Panc1 (cell line): ENCODE measurements around the gene TXK. TPM values are rescaled to one million over a fixed set of nuclear protein-coding genes. Genes with fewer than 3 reads are reported as not detected.
A peak's percentile ranks its signal among the peaks of the same experiment; 100 is the strongest.

Experiments used
- ATAC-seq: fragments of 200-7000 bp; cut with Tn5 transposase; 2 replicates; pipeline ENCODE4 v1.9.1; 2020; ENCODE audit warnings: mild to moderate bottlenecking, moderate library complexity
- BruUV-seq: library from RNA; stranded (reverse); fragments of 400-500 nt; replicated peaks from 2 replicates; lab custom pipeline; 2021; lab: Mats Ljungman, UMichigan
- CTCF ChIA-PET: fragments of 300-600 bp; sonication (Branson Sonifier 250); formaldehyde crosslinking; loops from one replicate; lab custom pipeline; 2022; ENCODE audit warnings: antibody characterized with exemption; lab: Charles Lee
- POLR2A ChIA-PET: fragments of 300-600 bp; sonication (Branson Sonifier 250); formaldehyde crosslinking; loops from one replicate; lab custom pipeline; 2022; ENCODE audit warnings: antibody characterized with exemption; lab: Charles Lee
- DNase-seq: peaks from one replicate; pipeline ENCODE4 v3.0.0-alpha.2; 2010; ENCODE audit warnings: low read depth, low spot score
- H3K27ac ChIP-seq: 2 replicates; pipeline ENCODE4 v1.5.1; 2011; ENCODE audit warnings: mild to moderate bottlenecking, low read length, inconsistent platforms
- H3K27me3 ChIP-seq: fragments of 200-500 bp; sonication (Bioruptor generic); 2 replicates; pipeline ENCODE4 v1.6.0; 2014; ENCODE audit warnings: low read length, inconsistent platforms; ENCODE audit not compliant: control insufficient read depth, insufficient read depth
- H3K36me3 ChIP-seq: fragments of 200-500 bp; sonication (Bioruptor generic); 2 replicates; pipeline ENCODE4 v1.5.1; 2014; ENCODE audit warnings: inconsistent platforms, mild to moderate bottlenecking, low read length, moderate library complexity; ENCODE audit not compliant: control insufficient read depth, insufficient read depth
- H3K4me1 ChIP-seq: 2 replicates; pipeline ENCODE4 v1.5.1; 2011; ENCODE audit warnings: inconsistent platforms, mild to moderate bottlenecking, low read length, moderate library complexity; ENCODE audit not compliant: control insufficient read depth, insufficient read depth
- H3K4me3 ChIP-seq, 2 experiments: 2 replicates each; pipeline ENCODE4 v1.5.1; 2011 to 2012; ENCODE audit warnings: low read depth in 2 of 2, low read length in 2 of 2, mild to moderate bottlenecking in 2 of 2, inconsistent platforms in 1 of 2, moderate library complexity in 1 of 2
- H3K9me3 ChIP-seq: fragments of 200-500 bp; sonication (Bioruptor generic); 2 replicates; pipeline ENCODE4 v1.5.1; 2014; ENCODE audit warnings: low read depth, mild to moderate bottlenecking, inconsistent platforms, low read length, moderate library complexity; ENCODE audit not compliant: control insufficient read depth, insufficient read depth
- POLR2AphosphoS5 ChIP-seq: IDR thresholded peaks from 2 replicates; pipeline ENCODE4 v1.6.1; 2012; ENCODE audit warnings: mild to moderate bottlenecking, low read depth, low read length, moderate library complexity
- REST ChIP-seq, 2 experiments: IDR thresholded peaks; 2 replicates each; pipeline ENCODE4 v1.6.1; 2011 to 2012; ENCODE audit warnings: low read depth in 2 of 2, control low read depth in 1 of 2, low read length in 1 of 2, mild to moderate bottlenecking in 1 of 2, moderate library complexity in 1 of 2; ENCODE audit not compliant: insufficient read depth in 1 of 2
- SIN3A ChIP-seq: IDR thresholded peaks from 2 replicates; pipeline ENCODE4 v1.6.1; 2012; ENCODE audit warnings: low read depth, mild to moderate bottlenecking, low read length, moderate library complexity, borderline replicate concordance; ENCODE audit not compliant: insufficient read depth
- TCF7L2 ChIP-seq: IDR thresholded peaks from 2 replicates; pipeline ENCODE4 v1.6.1; 2011; ENCODE audit warnings: mild to moderate bottlenecking, low read depth, low read length, inconsistent platforms
- in situ Hi-C: cut with HindIII; loops from 2 replicates; pipeline ENCODE4 v1.10.0; 2016; ENCODE audit warnings: low sequenced_read_pairs, low pct_unique_long_range_greater_than_20kb
- intact Hi-C: fragments of 100-400 bp; cut with micrococcal nuclease; formaldehyde crosslinking; loops from one replicate; pipeline ENCODE4 v1.10.0; 2022; ENCODE audit not compliant: unreplicated experiment
- total RNA-seq: library from RNA; stranded (reverse); gene quantifications from one replicate; pipeline ENCODE4 v1.2.1, GENCODE V29; 2021; ENCODE audit not compliant: unreplicated experiment
- TF ChIP-seq, protein P1 (sequence below): fragments of 450-650 bp; IDR thresholded peaks from 2 replicates; pipeline ENCODE4 v1.5.1; 2017; ENCODE audit warnings: mild to moderate bottlenecking

Gene TXK
- total RNA-seq, 1 experiment from 2014 or later: 0.26 TPM

DNA sequence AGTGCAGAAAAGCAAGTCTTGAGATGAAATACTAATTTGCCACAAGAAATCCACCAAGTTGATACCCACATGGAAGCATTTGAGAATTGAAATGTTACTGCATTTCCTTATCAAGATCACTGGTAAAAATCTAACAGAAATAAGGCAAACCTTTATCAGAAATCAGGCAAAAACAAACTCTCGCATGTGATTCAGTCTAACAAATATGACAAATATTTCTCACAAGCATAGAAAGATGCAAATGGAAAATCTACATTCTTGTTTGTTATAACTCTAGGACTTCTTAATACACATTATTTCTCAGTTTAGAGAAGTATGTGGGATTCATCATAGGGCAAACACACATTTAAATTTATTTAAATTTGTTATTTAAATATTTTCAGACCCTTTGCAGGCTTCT lies 52.9 kb downstream of the TXK start:
- no peaks in the 10 kb centered on the region for H3K36me3 ChIP-seq
- POLR2A ChIA-PET: no interaction called here
- DNase-seq (no peak), ATAC-seq (no peak)
- in situ Hi-C loops: no loop called here
- no TSS peak for BruUV-seq
- TF ChIP-seq TCF7L2 (no peak), SIN3A (no peak), REST (IDR thresholded peaks at IDR 0.05; ENCODE audit: insufficient read depth in 1 of 2, low read depth in 2 of 2, low read length in 1 of 2) (no peak), POLR2AphosphoS5 (no peak)
- TF ChIP-seq, protein P1, sequence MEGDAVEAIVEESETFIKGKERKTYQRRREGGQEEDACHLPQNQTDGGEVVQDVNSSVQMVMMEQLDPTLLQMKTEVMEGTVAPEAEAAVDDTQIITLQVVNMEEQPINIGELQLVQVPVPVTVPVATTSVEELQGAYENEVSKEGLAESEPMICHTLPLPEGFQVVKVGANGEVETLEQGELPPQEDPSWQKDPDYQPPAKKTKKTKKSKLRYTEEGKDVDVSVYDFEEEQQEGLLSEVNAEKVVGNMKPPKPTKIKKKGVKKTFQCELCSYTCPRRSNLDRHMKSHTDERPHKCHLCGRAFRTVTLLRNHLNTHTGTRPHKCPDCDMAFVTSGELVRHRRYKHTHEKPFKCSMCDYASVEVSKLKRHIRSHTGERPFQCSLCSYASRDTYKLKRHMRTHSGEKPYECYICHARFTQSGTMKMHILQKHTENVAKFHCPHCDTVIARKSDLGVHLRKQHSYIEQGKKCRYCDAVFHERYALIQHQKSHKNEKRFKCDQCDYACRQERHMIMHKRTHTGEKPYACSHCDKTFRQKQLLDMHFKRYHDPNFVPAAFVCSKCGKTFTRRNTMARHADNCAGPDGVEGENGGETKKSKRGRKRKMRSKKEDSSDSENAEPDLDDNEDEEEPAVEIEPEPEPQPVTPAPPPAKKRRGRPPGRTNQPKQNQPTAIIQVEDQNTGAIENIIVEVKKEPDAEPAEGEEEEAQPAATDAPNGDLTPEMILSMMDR: no peak
- CTCF ChIA-PET: no interaction called here
- no peak overlapping the region for H3K4me3 ChIP-seq
- H3K4me1 ChIP-seq: peaks cover 2% of the 10 kb centered on the region; the same call in 1 of the 2 replicates
- no peak overlapping the region for H3K27ac ChIP-seq
- H3K27me3 ChIP-seq: no peaks in the 10 kb centered on the region
- intact Hi-C loops: no loop called here
- no peaks in the 10 kb centered on the region for H3K9me3 ChIP-seq

GRCh38 chr4:48079972-48080391 lies 54.1 kb downstream of the TXK start:
- ChIA-PET CTCF (no interaction called here), POLR2A (no interaction called here)
- Histone ChIP-seq H3K27me3 (no peaks in the 10 kb centered on the region), H3K36me3 (no peaks in the 10 kb centered on the region), H3K4me3 (no peak overlapping the region), H3K4me1 (peaks cover 2% of the 10 kb centered on the region; the same call in 1 of the 2 replicates), H3K27ac (no peak overlapping the region), H3K9me3 (no peaks in the 10 kb centered on the region)
- in situ Hi-C loops (no loop called here), intact Hi-C loops (no loop called here)
- ATAC-seq (peak; percentile 78; the same call in 1 of the 2 replicates), DNase-seq (no peak)
- TF ChIP-seq REST (IDR thresholded peaks at IDR 0.05; ENCODE audit: insufficient read depth in 1 of 2, low read depth in 2 of 2, low read length in 1 of 2): no peak
- TF ChIP-seq POLR2AphosphoS5: no peak
- TF ChIP-seq, protein P1: no peak
- TF ChIP-seq SIN3A: no peak
- 0 out of 2 replicates have a peak, but pooled peaks have one; percentile 29 for TF ChIP-seq TCF7L2
- BruUV-seq: no TSS peak
